Neural cell (in vitro differentiated cells): ENCODE data around the gene ZNF624. TPM values are rescaled to one million over a fixed set of nuclear protein-coding genes. Genes with fewer than 3 reads are reported as not detected.

ENCODE experiments used
- H2AFZ ChIP-seq: fragments of 200-600, 300-800 bp; sonication (generic), shearing (Covaris generic); 2 replicates; pipeline ENCODE4 v1.6.0; 2014; ENCODE audit warnings: low read depth, mild to moderate bottlenecking, antibody characterized with exemption, low read length, moderate library complexity
- H3F3A ChIP-seq: fragments of 200-600 bp; shearing (Covaris generic); 2 replicates; pipeline ENCODE4 v1.6.1; 2016; ENCODE audit warnings: mild to moderate bottlenecking, moderate library complexity, mixed read lengths, antibody characterized with exemption, low read length; ENCODE audit not compliant: insufficient read depth, poor library complexity, severe bottlenecking
- H3K27ac ChIP-seq: fragments of 200-600, 300-800 bp; sonication (generic), shearing (Covaris generic); 2 replicates; pipeline ENCODE4 v1.5.1; 2014; ENCODE audit warnings: mild to moderate bottlenecking, low read length, moderate library complexity
- H3K27me3 ChIP-seq: fragments of 300-800, 200-600 bp; sonication (generic), shearing (Covaris generic); 2 replicates; pipeline ENCODE4 v1.6.0; 2014; ENCODE audit warnings: mild to moderate bottlenecking, low read depth, low read length, moderate library complexity; ENCODE audit not compliant: insufficient read depth
- H3K36me3 ChIP-seq: fragments of 300-800, 200-600 bp; sonication (generic), shearing (Covaris generic); 2 replicates; pipeline ENCODE4 v1.5.1; 2014; ENCODE audit warnings: mild to moderate bottlenecking, antibody characterized with exemption, low read length, moderate library complexity; ENCODE audit not compliant: insufficient read depth
- H3K4me2 ChIP-seq: fragments of 300-800, 200-600 bp; sonication (generic), shearing (Covaris generic); 2 replicates; pipeline ENCODE4 v1.6.0; 2014; ENCODE audit warnings: mild to moderate bottlenecking, low read length
- H3K4me3 ChIP-seq: fragments of 300-800, 200-600 bp; sonication (generic), shearing (Covaris generic); 2 replicates; pipeline ENCODE4 v1.5.1; 2014; ENCODE audit warnings: mild to moderate bottlenecking, low read length, moderate library complexity
- H3K79me2 ChIP-seq: fragments of 200-600 bp; shearing (Covaris generic); replicated peaks from 2 replicates; pipeline ENCODE4 v1.6.0; 2014; ENCODE audit warnings: mild to moderate bottlenecking, low read length, moderate library complexity; ENCODE audit not compliant: insufficient read depth
- H3K9ac ChIP-seq: fragments of 300-800, 200-600 bp; sonication (generic), shearing (Covaris generic); 2 replicates; pipeline ENCODE4 v1.6.1; 2016; ENCODE audit warnings: mild to moderate bottlenecking, low read length, mixed read lengths
- H3K9me2 ChIP-seq: fragments of 200-600 bp; shearing (Covaris generic); 2 replicates; pipeline ENCODE4 v1.6.1; 2016; ENCODE audit warnings: mild to moderate bottlenecking, low read length, mixed read lengths; ENCODE audit not compliant: insufficient read depth
- H3K9me3 ChIP-seq: fragments of 200-600, 300-800 bp; sonication (generic), shearing (Covaris generic); 2 replicates; pipeline ENCODE4 v1.6.1; 2016; ENCODE audit warnings: mild to moderate bottlenecking, mixed run types, low read length, moderate library complexity, mixed read lengths
- H4K20me1 ChIP-seq: fragments of 200-600 bp; shearing (Covaris generic); 2 replicates; pipeline ENCODE4 v1.6.1; 2016; ENCODE audit warnings: mild to moderate bottlenecking, mixed run types; ENCODE audit not compliant: insufficient read depth
- CTCF ChIP-seq: fragments of 450-650 bp; IDR thresholded peaks from 2 replicates; pipeline ENCODE4 v1.5.1; 2014; ENCODE audit warnings: antibody characterized with exemption, mild to moderate bottlenecking, moderate library complexity; ENCODE audit not compliant: poor library complexity, severe bottlenecking
- EP300 ChIP-seq: fragments of 450-650 bp; conservative IDR thresholded peaks from 2 replicates; pipeline ENCODE4 v1.6.1; 2014; ENCODE audit warnings: antibody characterized with exemption, mild to moderate bottlenecking, moderate library complexity; ENCODE audit not compliant: poor library complexity, severe bottlenecking
- EZH2 ChIP-seq: fragments of 200-600, 300-800 bp; shearing (Covaris generic), sonication (generic); IDR thresholded peaks from 2 replicates; pipeline ENCODE4 v1.6.1; 2014; ENCODE audit warnings: antibody characterized with exemption, low read length, borderline replicate concordance, mild to moderate bottlenecking; ENCODE audit not compliant: insufficient read depth, poor library complexity, severe bottlenecking
- MXI1 ChIP-seq: fragments of 450-650 bp; conservative IDR thresholded peaks from 2 replicates; pipeline ENCODE4 v1.6.1; 2014; ENCODE audit warnings: antibody characterized with exemption, mild to moderate bottlenecking; ENCODE audit not compliant: poor library complexity, severe bottlenecking
- POLR2AphosphoS5 ChIP-seq: IDR thresholded peaks from 2 replicates; pipeline ENCODE4 v1.6.1; 2012
- RAD21 ChIP-seq: fragments of 450-650 bp; conservative IDR thresholded peaks from 2 replicates; pipeline ENCODE4 v1.6.1; 2014; ENCODE audit warnings: antibody characterized with exemption, mild to moderate bottlenecking, moderate library complexity
- REST ChIP-seq: IDR thresholded peaks from 2 replicates; pipeline ENCODE4 v1.6.1; 2012; ENCODE audit warnings: borderline replicate concordance
- SMC3 ChIP-seq: fragments of 450-650 bp; conservative IDR thresholded peaks from 2 replicates; pipeline ENCODE4 v1.6.1; 2014; ENCODE audit warnings: antibody characterized with exemption, mild to moderate bottlenecking, moderate library complexity; ENCODE audit not compliant: poor library complexity
- TAF1 ChIP-seq: IDR thresholded peaks from 2 replicates; pipeline ENCODE4 v1.6.1; 2012; ENCODE audit warnings: low read depth
- polyA plus RNA-seq: library from polyadenylated mRNA; depleted of rRNA; stranded (reverse); fragments of >200 nt; gene quantifications from 2 replicates; pipeline ENCODE4 v1.2.3, GENCODE V29; 2014

Gene ZNF624
- polyA plus RNA-seq, 1 donor from 2014 or later, result 13.4 TPM

DNA sequence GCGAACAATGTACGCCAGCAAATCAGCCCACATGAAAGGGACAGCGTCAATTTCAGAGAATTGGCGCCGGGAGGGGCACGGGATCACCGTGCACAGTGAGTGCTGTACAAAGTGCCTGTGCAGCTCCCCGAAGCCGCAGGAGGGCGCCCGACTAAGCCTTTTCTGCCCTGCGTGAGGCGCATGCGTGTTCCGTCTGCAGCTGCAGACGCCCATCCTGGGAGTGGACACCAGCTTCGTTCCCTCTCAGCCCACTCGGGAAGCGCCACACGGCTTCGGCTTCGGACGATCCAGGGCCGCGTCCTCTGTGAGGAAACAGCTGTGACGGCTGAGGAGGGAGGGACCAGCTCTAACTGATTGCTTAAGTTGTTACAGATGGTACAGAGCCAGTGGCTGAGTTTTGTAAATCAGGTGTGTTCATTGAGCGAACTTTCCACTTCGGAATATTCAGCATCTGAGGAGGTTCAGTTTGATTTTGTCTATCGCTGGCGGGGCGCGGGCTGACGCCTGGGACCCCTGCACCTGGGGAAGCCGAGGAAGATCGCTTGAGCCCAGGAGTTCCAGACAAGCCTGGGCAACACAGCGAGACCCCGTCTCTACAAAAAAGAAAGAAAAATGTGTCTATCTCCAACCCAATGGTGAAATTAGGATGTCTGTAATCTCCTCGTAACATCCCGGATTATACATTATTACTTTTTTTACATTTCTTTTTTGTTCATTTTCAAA, 69.2 kb downstream of the ZNF624 start:
- H4K20me1 ChIP-seq, result no peaks in the 10 kb centered on the region
- H3K4me3 ChIP-seq, result peak overlapping the region; percentile 57
- no peak overlapping the region for H2AFZ ChIP-seq
- no peaks in the 10 kb centered on the region for H3K27me3 ChIP-seq
- H3K36me3 ChIP-seq, result no peaks in the 10 kb centered on the region
- no peak overlapping the region for H3K27ac ChIP-seq
- no peak overlapping the region for H3K9ac ChIP-seq
- H3K79me2 ChIP-seq, result no peaks in the 10 kb centered on the region
- TF ChIP-seq REST, result no peak
- no peak for TF ChIP-seq EP300
- TF ChIP-seq TAF1, result no peak
- peak; percentile 26 for TF ChIP-seq SMC3
- TF ChIP-seq EZH2, result no peak
- peak; percentile 70 for TF ChIP-seq CTCF
- no peak for TF ChIP-seq MXI1
- no peak for TF ChIP-seq POLR2AphosphoS5
- no peak for TF ChIP-seq RAD21
- no peak overlapping the region for H3K4me2 ChIP-seq
- H3F3A ChIP-seq, result no peaks in the 10 kb centered on the region
- peaks cover under 1% of the 10 kb centered on the region for H3K9me3 ChIP-seq
- H3K9me2 ChIP-seq, result no peaks in the 10 kb centered on the region

DNA sequence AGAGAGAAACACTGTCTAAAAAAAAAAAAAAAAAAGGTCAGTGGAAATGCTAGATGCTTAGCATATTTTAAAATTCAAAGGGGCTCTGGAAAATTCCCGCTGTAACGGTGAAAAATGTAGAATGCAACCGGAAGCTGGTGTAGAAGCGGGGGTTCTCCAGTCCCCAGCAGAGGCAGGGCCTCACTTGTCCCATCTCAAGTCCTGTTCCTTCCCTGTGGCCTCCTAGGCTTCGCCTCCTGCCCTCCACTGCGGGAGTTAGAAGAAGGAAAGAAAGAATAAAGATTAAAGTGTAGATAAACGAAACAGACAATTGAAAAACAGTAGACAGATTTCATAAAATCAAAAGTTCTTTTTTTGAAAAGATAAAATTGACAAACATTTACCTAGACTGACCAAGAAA, 69.9 kb downstream of the ZNF624 start:
- H4K20me1 ChIP-seq, result no peaks in the 10 kb centered on the region
- no peaks in the 10 kb centered on the region for H3F3A ChIP-seq
- no peaks in the 10 kb centered on the region for H3K79me2 ChIP-seq
- TF ChIP-seq MXI1 (no peak), EP300 (no peak), TAF1 (no peak), POLR2AphosphoS5 (no peak), RAD21 (no peak), SMC3 (no peak), CTCF (no peak)
- H3K9me2 ChIP-seq, result no peaks in the 10 kb centered on the region
- H3K9ac ChIP-seq, result no peak overlapping the region
- H3K27me3 ChIP-seq, result no peaks in the 10 kb centered on the region
- no peaks in the 10 kb centered on the region for H3K36me3 ChIP-seq
- H3K4me2 ChIP-seq, result no peak overlapping the region
- no peak overlapping the region for H3K27ac ChIP-seq
- H2AFZ ChIP-seq, result no peak overlapping the region
- H3K9me3 ChIP-seq, result peaks cover 3% of the 10 kb centered on the region
- H3K4me3 ChIP-seq, result no peak overlapping the region
